SK-N-SH (cell line): ENCODE results near the gene AP3B2. TPM values are rescaled to one million over a fixed set of nuclear protein-coding genes. Genes with fewer than 3 reads are reported as not detected.

ENCODE experiments used
- CTCF ChIA-PET: fragments of 300-600, 350-600 bp; formaldehyde crosslinking; extraction: SDS; loops from one replicate; lab custom pipeline; 2021; lab: Yijun Ruan, JAX
- POLR2A ChIA-PET: fragments of 350-600 bp; sonication (Branson Sonifier 250); formaldehyde crosslinking; extraction: SDS; loops from one replicate; lab custom pipeline; 2020; ENCODE audit warnings: antibody characterized with exemption, inconsistent platforms; lab: Yijun Ruan, JAX
- DNase-seq: peaks from one replicate; pipeline ENCODE4 v3.0.0; 2012
- H2AFZ ChIP-seq: fragments of 200-600 bp; sonication (generic); 2 replicates; pipeline ENCODE4 v1.8.1; 2016; ENCODE audit warnings: antibody characterized with exemption, mild to moderate bottlenecking, low read depth
- H3F3A ChIP-seq: fragments of 200-600 bp; sonication (generic); replicated peaks from 2 replicates; pipeline ENCODE3; 2016; ENCODE audit warnings: antibody characterized with exemption, mild to moderate bottlenecking; ENCODE audit not compliant: insufficient read depth
- H3K27ac ChIP-seq, 2 experiments: fragments of 200-500 bp in 1 of 2; fragments of 200-600 bp in 1 of 2; sonication (Bioruptor generic) in 1 of 2; sonication (generic), shearing (Covaris generic) in 1 of 2; 2 replicates each; pipeline versions ENCODE4 v1.5.1 to v1.6.1; 2014 to 2016; ENCODE audit warnings: low read depth in 2 of 2, inconsistent platforms in 1 of 2, low read length in 1 of 2, mild to moderate bottlenecking in 1 of 2, mixed read lengths in 1 of 2
- H3K27me3 ChIP-seq: fragments of 200-600 bp; sonication (generic), shearing (Covaris generic); 2 replicates; pipeline ENCODE4 v1.6.1; 2016; ENCODE audit warnings: mixed run types; ENCODE audit not compliant: insufficient read depth
- H3K36me3 ChIP-seq, 2 experiments: fragments of 200-500 bp in 1 of 2; fragments of 200-600 bp in 1 of 2; sonication (Bioruptor generic) in 1 of 2; sonication (generic) in 1 of 2; replicated peaks in 1 of 2; 2 replicates each; pipeline versions ENCODE3 to v1.5.1; 2014 to 2016; ENCODE audit warnings: low read length in 1 of 2, mild to moderate bottlenecking in 1 of 2; ENCODE audit not compliant: insufficient read depth in 2 of 2, control insufficient read depth in 1 of 2
- H3K4me1 ChIP-seq, 2 experiments: fragments of 200-500 bp in 1 of 2; fragments of 200-600 bp in 1 of 2; sonication (Bioruptor generic) in 1 of 2; sonication (generic), shearing (Covaris generic) in 1 of 2; 2 replicates each; pipeline versions ENCODE4 v1.5.1 to v1.6.1; 2014 to 2016; ENCODE audit warnings: low read depth in 1 of 2, low read length in 1 of 2, mixed run types in 1 of 2; ENCODE audit not compliant: insufficient read depth in 2 of 2, control insufficient read depth in 1 of 2
- H3K4me2 ChIP-seq: fragments of 200-600 bp; sonication (generic), shearing (Covaris generic); 2 replicates; pipeline ENCODE4 v1.6.1; 2017; ENCODE audit warnings: mixed run types
- H3K4me3 ChIP-seq, 2 experiments: fragments of 200-500 bp in 1 of 2; fragments of 200-600 bp in 1 of 2; sonication (Bioruptor generic) in 1 of 2; sonication (generic), shearing (Covaris generic) in 1 of 2; 2 replicates each; pipeline versions ENCODE4 v1.5.1 to v1.8.1; 2014 to 2016; ENCODE audit warnings: low read depth in 2 of 2, inconsistent platforms in 1 of 2, low read length in 1 of 2, mild to moderate bottlenecking in 1 of 2, mixed read lengths in 1 of 2, moderate library complexity in 1 of 2
- H3K79me2 ChIP-seq: fragments of 200-600 bp; sonication (generic); 2 replicates; pipeline ENCODE4 v1.8.1; 2017; ENCODE audit warnings: mild to moderate bottlenecking; ENCODE audit not compliant: insufficient read depth
- H3K9ac ChIP-seq: fragments of 200-600 bp; sonication (generic); 2 replicates; pipeline ENCODE4 v1.6.1; 2017; ENCODE audit warnings: mixed run types
- H3K9me2 ChIP-seq: fragments of 200-600 bp; sonication (generic); 2 replicates; pipeline ENCODE4 v1.6.1; 2017; ENCODE audit warnings: mixed run types
- H3K9me3 ChIP-seq: fragments of 200-600 bp; sonication (generic); 2 replicates; pipeline ENCODE4 v1.6.1; 2017; ENCODE audit warnings: mixed run types, mild to moderate bottlenecking, moderate library complexity
- H4K20me1 ChIP-seq: fragments of 200-600 bp; sonication (generic); 2 replicates; pipeline ENCODE4 v1.6.1; 2017; ENCODE audit warnings: mild to moderate bottlenecking, mixed run types; ENCODE audit not compliant: insufficient read depth
- EZH2phosphoT487 ChIP-seq: fragments of 200-600 bp; sonication (generic); IDR thresholded peaks from 2 replicates; pipeline ENCODE4 v1.6.1; 2017; ENCODE audit warnings: low read depth, mixed run types, mild to moderate bottlenecking, antibody characterized with exemption, moderate library complexity, borderline replicate concordance
- FOXJ3 ChIP-seq: sonication (generic); formaldehyde crosslinking; IDR thresholded peaks from 2 replicates; pipeline ENCODE4 v1.5.1; 2020; ENCODE audit warnings: mild to moderate bottlenecking, missing genetic modification reagents
- FOXM1 ChIP-seq: IDR thresholded peaks from 2 replicates; pipeline ENCODE4 v1.4.0; 2012; ENCODE audit warnings: low read depth, mild to moderate bottlenecking
- MEF2A ChIP-seq: IDR thresholded peaks from 2 replicates; pipeline ENCODE4 v1.4.0; 2012; ENCODE audit warnings: low read depth, borderline replicate concordance
- NFIC ChIP-seq: IDR thresholded peaks from 2 replicates; pipeline ENCODE4 v1.4.0; 2012; ENCODE audit warnings: borderline replicate concordance
- POLR2AphosphoS5 ChIP-seq: IDR thresholded peaks from 2 replicates; pipeline ENCODE4 v1.6.1; 2012; ENCODE audit warnings: low read depth, low read length
- SIN3A ChIP-seq: IDR thresholded peaks from 2 replicates; pipeline ENCODE4 v1.6.1; 2012; ENCODE audit warnings: low read depth, mild to moderate bottlenecking, low read length, moderate library complexity, borderline replicate concordance
- SMC3 ChIP-seq: IDR thresholded peaks from 2 replicates; pipeline ENCODE4 v1.6.1; 2012; ENCODE audit warnings: low read depth, low read length, improper control_type of control experiment
- TAF1 ChIP-seq: IDR thresholded peaks from 2 replicates; pipeline ENCODE4 v1.6.1; 2012; ENCODE audit warnings: low read depth, mild to moderate bottlenecking, low read length, moderate library complexity, borderline replicate concordance
- TEAD4 ChIP-seq: IDR thresholded peaks from 2 replicates; pipeline ENCODE4 v1.4.0; 2012; ENCODE audit warnings: mild to moderate bottlenecking, borderline replicate concordance; ENCODE audit not compliant: insufficient read depth
- YY1 ChIP-seq: IDR thresholded peaks from 2 replicates; pipeline ENCODE4 v1.4.0; 2012; ENCODE audit warnings: low read depth, mild to moderate bottlenecking
- WGBS: methylation state at CpG from one replicate; pipeline ENCODE4 v1.1.6; 2017; ENCODE audit warnings: low lambda C conversion rate; 5-methylcytosine and 5-hydroxymethylcytosine counted together
- polyA plus RNA-seq, 3 experiments: library from polyadenylated mRNA; depleted of rRNA; stranded (reverse); fragments of >200 nt; gene quantifications; 2 replicates each; pipeline ENCODE4 v1.2.3, GENCODE V29; 2012
- TF ChIP-seq, protein P1 (sequence below): IDR thresholded peaks from 2 replicates; pipeline ENCODE4 v1.6.1; 2012; ENCODE audit warnings: mild to moderate bottlenecking, low read depth, low read length, moderate library complexity
- TF ChIP-seq, protein P2 (sequence below): fragments of 150-350 bp; IDR thresholded peaks from 2 replicates; pipeline ENCODE4 v1.6.1; 2017; ENCODE audit warnings: antibody characterized with exemption, low read length, low read depth, borderline replicate concordance
- TF ChIP-seq, protein P3 (sequence below): IDR thresholded peaks from 2 replicates; pipeline ENCODE4 v1.4.0; 2012; ENCODE audit warnings: low read depth
- TF ChIP-seq, protein P4 (sequence below): IDR thresholded peaks from 2 replicates; pipeline ENCODE4 v1.4.0; 2012; ENCODE audit warnings: low read depth, borderline replicate concordance

Gene AP3B2
- polyA plus RNA-seq, 1 of the 3 experiments (the other 2 are of a cell fraction) = 0.77 TPM

DNA sequence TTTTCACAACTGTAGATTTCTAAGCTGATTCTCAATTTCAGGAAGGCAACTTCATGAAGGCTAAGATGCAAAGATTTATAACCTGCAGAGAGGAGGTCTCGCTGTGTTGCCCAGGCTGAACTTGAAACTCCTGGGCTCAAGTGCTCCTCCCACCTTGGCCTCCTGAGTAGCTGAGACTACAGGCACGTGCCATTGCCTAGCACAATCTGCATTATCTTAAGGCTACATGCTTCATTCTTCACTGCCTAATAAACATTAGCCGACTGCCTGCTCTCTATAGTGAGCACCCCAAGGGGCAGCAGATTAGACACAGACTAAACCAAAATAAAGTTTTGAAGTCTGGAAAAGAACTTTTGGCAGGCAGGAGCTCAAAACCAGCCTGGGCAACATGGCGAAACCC, 79.6 kb downstream of the AP3B2 start:
- POLR2A ChIA-PET = no interaction called here
- Histone ChIP-seq H3F3A (no peaks in the 10 kb centered on the region), H3K4me2 (no peak overlapping the region), H3K4me1 (no peaks in the 10 kb centered on the region), H2AFZ (no peak overlapping the region), H4K20me1 (no peaks in the 10 kb centered on the region), H3K9ac (no peak overlapping the region), H3K27ac (no peak overlapping the region), H3K9me3 (no peaks in the 10 kb centered on the region)
- TF ChIP-seq MEF2A (no peak), FOXJ3 (no peak), TAF1 (no peak), NFIC (no peak), POLR2AphosphoS5 (no peak)
- TF ChIP-seq, protein P1, sequence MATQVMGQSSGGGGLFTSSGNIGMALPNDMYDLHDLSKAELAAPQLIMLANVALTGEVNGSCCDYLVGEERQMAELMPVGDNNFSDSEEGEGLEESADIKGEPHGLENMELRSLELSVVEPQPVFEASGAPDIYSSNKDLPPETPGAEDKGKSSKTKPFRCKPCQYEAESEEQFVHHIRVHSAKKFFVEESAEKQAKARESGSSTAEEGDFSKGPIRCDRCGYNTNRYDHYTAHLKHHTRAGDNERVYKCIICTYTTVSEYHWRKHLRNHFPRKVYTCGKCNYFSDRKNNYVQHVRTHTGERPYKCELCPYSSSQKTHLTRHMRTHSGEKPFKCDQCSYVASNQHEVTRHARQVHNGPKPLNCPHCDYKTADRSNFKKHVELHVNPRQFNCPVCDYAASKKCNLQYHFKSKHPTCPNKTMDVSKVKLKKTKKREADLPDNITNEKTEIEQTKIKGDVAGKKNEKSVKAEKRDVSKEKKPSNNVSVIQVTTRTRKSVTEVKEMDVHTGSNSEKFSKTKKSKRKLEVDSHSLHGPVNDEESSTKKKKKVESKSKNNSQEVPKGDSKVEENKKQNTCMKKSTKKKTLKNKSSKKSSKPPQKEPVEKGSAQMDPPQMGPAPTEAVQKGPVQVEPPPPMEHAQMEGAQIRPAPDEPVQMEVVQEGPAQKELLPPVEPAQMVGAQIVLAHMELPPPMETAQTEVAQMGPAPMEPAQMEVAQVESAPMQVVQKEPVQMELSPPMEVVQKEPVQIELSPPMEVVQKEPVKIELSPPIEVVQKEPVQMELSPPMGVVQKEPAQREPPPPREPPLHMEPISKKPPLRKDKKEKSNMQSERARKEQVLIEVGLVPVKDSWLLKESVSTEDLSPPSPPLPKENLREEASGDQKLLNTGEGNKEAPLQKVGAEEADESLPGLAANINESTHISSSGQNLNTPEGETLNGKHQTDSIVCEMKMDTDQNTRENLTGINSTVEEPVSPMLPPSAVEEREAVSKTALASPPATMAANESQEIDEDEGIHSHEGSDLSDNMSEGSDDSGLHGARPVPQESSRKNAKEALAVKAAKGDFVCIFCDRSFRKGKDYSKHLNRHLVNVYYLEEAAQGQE = no peak
- TF ChIP-seq, protein P2, sequence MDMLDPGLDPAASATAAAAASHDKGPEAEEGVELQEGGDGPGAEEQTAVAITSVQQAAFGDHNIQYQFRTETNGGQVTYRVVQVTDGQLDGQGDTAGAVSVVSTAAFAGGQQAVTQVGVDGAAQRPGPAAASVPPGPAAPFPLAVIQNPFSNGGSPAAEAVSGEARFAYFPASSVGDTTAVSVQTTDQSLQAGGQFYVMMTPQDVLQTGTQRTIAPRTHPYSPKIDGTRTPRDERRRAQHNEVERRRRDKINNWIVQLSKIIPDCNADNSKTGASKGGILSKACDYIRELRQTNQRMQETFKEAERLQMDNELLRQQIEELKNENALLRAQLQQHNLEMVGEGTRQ = no peak
- TF ChIP-seq, protein P3, sequence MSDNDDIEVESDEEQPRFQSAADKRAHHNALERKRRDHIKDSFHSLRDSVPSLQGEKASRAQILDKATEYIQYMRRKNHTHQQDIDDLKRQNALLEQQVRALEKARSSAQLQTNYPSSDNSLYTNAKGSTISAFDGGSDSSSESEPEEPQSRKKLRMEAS = no peak
- TF ChIP-seq, all 33 proteins: peak for 0
- CTCF ChIA-PET = no interaction called here
- Histone ChIP-seq H3K9me2 (no peaks in the 10 kb centered on the region), H3K4me3 (no peak overlapping the region), H3K27me3 (no peaks in the 10 kb centered on the region), H3K36me3 (no peaks in the 10 kb centered on the region), H3K79me2 (no peaks in the 10 kb centered on the region)
- no peak for DNase-seq
- WGBS = 65% methylated on average over 4 of the region's 4 CpGs

DNA sequence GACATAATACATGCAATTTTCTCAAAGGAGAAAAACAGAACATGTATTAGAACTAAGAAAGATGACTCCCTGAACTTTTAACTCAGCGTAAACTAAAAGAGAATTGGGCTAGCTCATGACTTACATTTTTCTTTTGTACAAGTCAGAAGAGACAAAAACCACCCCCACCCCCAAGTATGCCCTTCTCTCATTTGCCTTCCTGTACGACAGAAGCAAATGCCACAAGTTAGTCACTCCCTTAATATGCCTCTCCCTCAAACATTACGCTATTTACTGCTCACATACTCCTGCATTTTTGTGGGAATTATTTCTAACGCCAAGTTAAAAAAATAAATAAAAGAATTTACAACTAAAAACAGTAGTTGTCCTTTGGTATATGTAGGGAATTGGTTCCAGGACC, 84.5 kb downstream of the AP3B2 start:
- Histone ChIP-seq H3K36me3 (no peaks in the 10 kb centered on the region), H3K4me3 (no peak overlapping the region), H3K4me1 (no peaks in the 10 kb centered on the region), H3K79me2 (no peaks in the 10 kb centered on the region), H4K20me1 (no peaks in the 10 kb centered on the region), H3F3A (no peaks in the 10 kb centered on the region), H3K4me2 (no peak overlapping the region), H2AFZ (no peak overlapping the region), H3K27ac (no peak overlapping the region), H3K9me3 (no peaks in the 10 kb centered on the region), H3K9ac (no peak overlapping the region), H3K9me2 (no peaks in the 10 kb centered on the region), H3K27me3 (no peaks in the 10 kb centered on the region)
- TF ChIP-seq SMC3 (no peak), EZH2phosphoT487 (no peak), FOXM1 (no peak), POLR2AphosphoS5 (no peak), YY1 (no peak), SIN3A (no peak), TEAD4 (no peak)
- TF ChIP-seq, protein P4, sequence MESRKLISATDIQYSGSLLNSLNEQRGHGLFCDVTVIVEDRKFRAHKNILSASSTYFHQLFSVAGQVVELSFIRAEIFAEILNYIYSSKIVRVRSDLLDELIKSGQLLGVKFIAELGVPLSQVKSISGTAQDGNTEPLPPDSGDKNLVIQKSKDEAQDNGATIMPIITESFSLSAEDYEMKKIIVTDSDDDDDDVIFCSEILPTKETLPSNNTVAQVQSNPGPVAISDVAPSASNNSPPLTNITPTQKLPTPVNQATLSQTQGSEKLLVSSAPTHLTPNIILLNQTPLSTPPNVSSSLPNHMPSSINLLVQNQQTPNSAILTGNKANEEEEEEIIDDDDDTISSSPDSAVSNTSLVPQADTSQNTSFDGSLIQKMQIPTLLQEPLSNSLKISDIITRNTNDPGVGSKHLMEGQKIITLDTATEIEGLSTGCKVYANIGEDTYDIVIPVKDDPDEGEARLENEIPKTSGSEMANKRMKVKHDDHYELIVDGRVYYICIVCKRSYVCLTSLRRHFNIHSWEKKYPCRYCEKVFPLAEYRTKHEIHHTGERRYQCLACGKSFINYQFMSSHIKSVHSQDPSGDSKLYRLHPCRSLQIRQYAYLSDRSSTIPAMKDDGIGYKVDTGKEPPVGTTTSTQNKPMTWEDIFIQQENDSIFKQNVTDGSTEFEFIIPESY = no peak
- TF ChIP-seq, protein P1 = no peak
- ChIA-PET CTCF (no interaction called here), POLR2A (no interaction called here)
- WGBS = 68% methylated on average over 4 of the region's 4 CpGs
- DNase-seq = no peak
